GM06990 (cell line): ENCODE results near the gene POC1A.

Experiments
- DNase-seq: peaks from one replicate; pipeline ENCODE4 v3.0.0-alpha.2; 2011; ENCODE audit not compliant: insufficient read length; ENCODE audit errors: extremely low read depth
- H3K27me3 ChIP-seq: replicated peaks from 2 replicates; pipeline ENCODE4 v1.6.0; 2011; ENCODE audit warnings: low read length; ENCODE audit not compliant: control insufficient read depth, insufficient read depth
- H3K36me3 ChIP-seq: 2 replicates; pipeline ENCODE4 v1.5.1; 2011; ENCODE audit warnings: low read length; ENCODE audit not compliant: control insufficient read depth, insufficient read depth
- H3K4me3 ChIP-seq: replicated peaks from 2 replicates; pipeline ENCODE4 v1.5.1; 2011; ENCODE audit warnings: low read depth, mild to moderate bottlenecking, control low read depth, low read length
- TF ChIP-seq, protein P1 (sequence below): IDR thresholded peaks from 2 replicates; pipeline ENCODE4 v1.5.1; 2011; ENCODE audit warnings: low read length, control low read depth, mild to moderate bottlenecking, inconsistent platforms; ENCODE audit not compliant: insufficient read depth, poor library complexity, severe bottlenecking

The POC1A gene

DNA sequence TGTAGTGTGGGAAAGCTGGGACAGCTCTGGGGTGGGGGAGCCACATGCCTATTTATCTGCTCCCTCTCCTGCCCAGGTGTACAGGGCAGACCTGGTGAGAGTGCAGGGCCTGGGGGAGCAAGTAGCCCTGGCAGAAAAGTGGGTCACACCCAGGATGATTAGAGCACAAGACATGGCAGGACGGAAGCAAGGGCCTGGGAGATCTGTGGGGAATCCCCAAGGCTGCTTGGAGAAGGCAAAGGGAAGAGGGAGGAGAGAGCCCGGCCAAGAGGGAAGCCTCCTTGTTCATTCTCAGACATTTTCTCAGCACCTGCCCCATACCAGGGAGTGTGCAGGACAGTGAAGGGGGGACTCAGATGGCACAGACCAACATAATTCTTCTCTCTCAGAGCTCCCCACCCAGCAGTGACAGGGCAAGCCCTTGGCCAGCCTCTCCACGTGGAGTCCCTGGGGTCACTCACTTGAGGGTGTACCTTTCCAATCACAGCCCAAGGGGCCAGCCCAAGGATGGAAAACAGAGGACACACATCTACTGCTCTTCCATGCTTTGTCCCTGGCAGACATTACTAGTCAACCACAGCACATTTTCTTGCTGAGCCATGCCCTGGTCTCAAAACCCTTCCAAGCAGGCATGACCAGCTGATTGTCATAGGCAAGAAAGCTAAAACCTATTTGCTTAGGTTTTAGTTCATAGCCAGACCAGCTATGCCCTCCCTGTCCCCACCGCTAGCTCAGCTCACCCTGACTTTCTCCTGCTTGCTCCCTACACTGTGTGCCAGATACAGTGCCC, 92.9 kb downstream of the POC1A start:
- no peaks in the 10 kb centered on the region for H3K36me3 ChIP-seq
- TF ChIP-seq, protein P1, sequence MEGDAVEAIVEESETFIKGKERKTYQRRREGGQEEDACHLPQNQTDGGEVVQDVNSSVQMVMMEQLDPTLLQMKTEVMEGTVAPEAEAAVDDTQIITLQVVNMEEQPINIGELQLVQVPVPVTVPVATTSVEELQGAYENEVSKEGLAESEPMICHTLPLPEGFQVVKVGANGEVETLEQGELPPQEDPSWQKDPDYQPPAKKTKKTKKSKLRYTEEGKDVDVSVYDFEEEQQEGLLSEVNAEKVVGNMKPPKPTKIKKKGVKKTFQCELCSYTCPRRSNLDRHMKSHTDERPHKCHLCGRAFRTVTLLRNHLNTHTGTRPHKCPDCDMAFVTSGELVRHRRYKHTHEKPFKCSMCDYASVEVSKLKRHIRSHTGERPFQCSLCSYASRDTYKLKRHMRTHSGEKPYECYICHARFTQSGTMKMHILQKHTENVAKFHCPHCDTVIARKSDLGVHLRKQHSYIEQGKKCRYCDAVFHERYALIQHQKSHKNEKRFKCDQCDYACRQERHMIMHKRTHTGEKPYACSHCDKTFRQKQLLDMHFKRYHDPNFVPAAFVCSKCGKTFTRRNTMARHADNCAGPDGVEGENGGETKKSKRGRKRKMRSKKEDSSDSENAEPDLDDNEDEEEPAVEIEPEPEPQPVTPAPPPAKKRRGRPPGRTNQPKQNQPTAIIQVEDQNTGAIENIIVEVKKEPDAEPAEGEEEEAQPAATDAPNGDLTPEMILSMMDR, result no peak
- DNase-seq, result no peak
- H3K4me3 ChIP-seq, result no peak overlapping the region
- no peaks in the 10 kb centered on the region for H3K27me3 ChIP-seq

GRCh38 chr3:52059781-52060180, 94.4 kb downstream of the POC1A start:
- TF ChIP-seq, protein P1, result no peak
- H3K27me3 ChIP-seq, result no peaks in the 10 kb centered on the region
- DNase-seq, result no peak
- H3K4me3 ChIP-seq, result no peak overlapping the region
- no peaks in the 10 kb centered on the region for H3K36me3 ChIP-seq

DNA sequence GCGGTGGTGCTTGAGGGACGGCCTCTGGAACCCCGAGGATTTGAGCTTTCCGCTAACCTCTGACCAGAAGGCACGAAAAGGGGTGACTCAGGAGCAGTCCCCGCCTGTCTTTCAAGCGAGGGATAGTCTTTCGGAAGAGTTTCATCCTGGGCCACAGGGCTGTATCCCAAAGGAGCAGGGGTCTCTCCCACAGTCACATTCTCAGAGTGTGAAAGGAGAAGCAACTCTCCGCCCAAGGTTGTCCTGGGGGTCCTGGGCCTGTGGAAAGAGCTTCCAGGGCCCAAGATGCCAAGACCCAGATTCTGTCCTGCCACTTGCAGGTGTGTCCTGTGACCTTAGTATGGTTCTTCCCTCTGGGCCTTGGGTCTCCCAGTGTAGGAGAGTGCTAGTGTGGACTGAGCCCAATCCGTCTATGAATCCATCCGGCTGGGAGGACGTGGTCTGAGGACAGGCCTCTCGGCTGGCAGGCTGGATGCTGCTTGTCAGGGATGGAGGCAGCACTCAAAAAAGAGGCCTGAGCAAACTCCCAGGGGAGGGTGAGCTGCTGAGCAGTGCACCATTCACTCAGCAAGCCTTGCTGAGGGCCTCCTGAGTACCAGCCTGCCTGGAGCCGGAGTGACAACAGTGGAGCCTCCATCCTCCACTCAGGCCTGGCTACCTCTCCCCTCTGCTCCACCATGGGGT, 96.3 kb downstream of the POC1A start:
- peak overlapping the region; percentile 33 for H3K4me3 ChIP-seq
- TF ChIP-seq, protein P1, result no peak
- no peak for DNase-seq
- H3K36me3 ChIP-seq, result peaks cover 2% of the 10 kb centered on the region; the same call in 1 of the 2 replicates
- no peaks in the 10 kb centered on the region for H3K27me3 ChIP-seq

GRCh38 chr3:52056968-52057811, 97.0 kb downstream of the POC1A start:
- H3K27me3 ChIP-seq, result no peaks in the 10 kb centered on the region
- peak overlapping the region; percentile 78 for H3K4me3 ChIP-seq
- TF ChIP-seq, protein P1, result no peak
- H3K36me3 ChIP-seq, result peaks cover 4% of the 10 kb centered on the region
- DNase-seq, result peak; percentile 99

DNA sequence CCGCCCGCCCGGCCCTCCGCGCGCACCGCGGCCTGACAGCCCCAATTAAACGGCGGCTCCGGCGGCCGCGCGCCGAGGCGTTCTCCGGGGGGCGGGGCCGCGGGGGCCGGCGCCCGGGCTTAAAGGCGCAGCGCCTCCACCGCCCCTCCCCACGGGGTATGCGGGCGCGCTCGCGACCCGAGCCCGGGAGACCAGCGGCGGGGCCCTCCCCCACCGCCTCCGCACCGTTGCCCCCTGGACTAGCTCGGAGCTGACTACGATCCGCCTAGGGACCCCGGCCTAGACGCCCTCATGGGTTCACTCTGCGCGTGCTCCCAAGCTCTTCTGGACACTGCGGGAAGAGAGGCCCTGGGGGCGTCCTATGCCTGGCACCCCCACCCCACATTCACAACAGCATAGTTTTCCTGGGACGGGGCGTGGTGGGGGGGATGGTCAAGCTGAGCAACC, 97.7 kb downstream of the POC1A start, which contains the start of gene DUSP7:
Gene DUSP7, minus strand, starts transcription at position 51 of the 447 bp plus-strand sequence. CDS start 205 bp downstream, outside the sequence.
- no peaks in the 10 kb centered on the region for H3K27me3 ChIP-seq
- DNase-seq, result peak; percentile 83
- TF ChIP-seq, protein P1, result no peak
- H3K36me3 ChIP-seq, result peaks cover 8% of the 10 kb centered on the region
- peak within 1 kb of the TSS; percentile 85 for H3K4me3 ChIP-seq
